AG08395 (cell line): Measurements from ENCODE around the gene USP46.

Experiments
- DNase-seq: peaks from one replicate; pipeline ENCODE4 v3.0.0; 2012; ENCODE audit warnings: mixed read lengths, low spot score

USP46 gene

GRCh38 chr4:52659001-52659721, at the start of gene USP46:
Gene USP46 (minus strand): TSS chr4:52659301. CDS start chr4:52659150, 151 bp downstream.
- peak; percentile 92 for DNase-seq

- DNase-seq = no peak
These were observed 45.6 kb upstream of the USP46 start for GRCh38 chr4:52704661-52705060.

- DNase-seq = peak; percentile 13
These were observed 45.0 kb upstream of the USP46 start for GRCh38 chr4:52704133-52704532.

GRCh38 chr4:52701207-52701606, 42.1 kb upstream of the USP46 start:
- DNase-seq = no peak

GRCh38 chr4:52694936-52695335, 35.8 kb upstream of the USP46 start:
- DNase-seq = no peak

GRCh38 chr4:52693492-52693891, 34.4 kb upstream of the USP46 start:
- no peak for DNase-seq

GRCh38 chr4:52689096-52689495, 30.0 kb upstream of the USP46 start:
- DNase-seq = no peak

- no peak for DNase-seq
These were observed 28.6 kb upstream of the USP46 start for GRCh38 chr4:52687696-52688095.

- no peak for DNase-seq
These were observed 26.2 kb upstream of the USP46 start for GRCh38 chr4:52685316-52685715.

GRCh38 chr4:52684896-52685295, 25.8 kb upstream of the USP46 start:
- no peak for DNase-seq

- DNase-seq = no peak
These were observed 21.3 kb upstream of the USP46 start for GRCh38 chr4:52680381-52680780.

GRCh38 chr4:52676536-52676935, 17.4 kb upstream of the USP46 start:
- DNase-seq = no peak

- DNase-seq = no peak
These were observed 16.0 kb upstream of the USP46 start for GRCh38 chr4:52675111-52675510.

- no peak for DNase-seq
These were observed 11.6 kb upstream of the USP46 start for GRCh38 chr4:52670739-52671138.

GRCh38 chr4:52670121-52670520, 11.0 kb upstream of the USP46 start:
- no peak for DNase-seq

GRCh38 chr4:52665592-52665991, 6.5 kb upstream of the USP46 start:
- no peak for DNase-seq

- no peak for DNase-seq
These were observed 5.4 kb upstream of the USP46 start for GRCh38 chr4:52664479-52664878.

GRCh38 chr4:52661966-52662690, 3.0 kb upstream of the USP46 start:
- no peak for DNase-seq

- DNase-seq = no peak
These were observed 1.5 kb upstream of the USP46 start for GRCh38 chr4:52660643-52661042.

- peak; percentile 50 for DNase-seq
These were observed 691 bp upstream of the USP46 start for GRCh38 chr4:52659722-52660261.

GRCh38 chr4:52658641-52659000, 480 bp downstream of the USP46 start:
- DNase-seq = no peak

- peak; percentile 20 for DNase-seq
These were observed 1.2 kb downstream of the USP46 start for GRCh38 chr4:52657618-52658501.

- DNase-seq = no peak
These were observed 1.8 kb downstream of the USP46 start for GRCh38 chr4:52657292-52657617.
